HG03066 (cell line): Measurements from ENCODE around the gene EFCAB13.
"Not testable (repeated sequence)": the region's sequence is repeated elsewhere in the genome, so short reads cannot be mapped to it uniquely, and the experiment has no call there.

ENCODE experiments used
- ATAC-seq: cut with Tn5 transposase; IDR thresholded peaks from one replicate; pipeline ENCODE4 v1.9.1; 2021; ENCODE audit warnings: low read depth; ENCODE audit not compliant: unreplicated experiment

EFCAB13 gene

DNA sequence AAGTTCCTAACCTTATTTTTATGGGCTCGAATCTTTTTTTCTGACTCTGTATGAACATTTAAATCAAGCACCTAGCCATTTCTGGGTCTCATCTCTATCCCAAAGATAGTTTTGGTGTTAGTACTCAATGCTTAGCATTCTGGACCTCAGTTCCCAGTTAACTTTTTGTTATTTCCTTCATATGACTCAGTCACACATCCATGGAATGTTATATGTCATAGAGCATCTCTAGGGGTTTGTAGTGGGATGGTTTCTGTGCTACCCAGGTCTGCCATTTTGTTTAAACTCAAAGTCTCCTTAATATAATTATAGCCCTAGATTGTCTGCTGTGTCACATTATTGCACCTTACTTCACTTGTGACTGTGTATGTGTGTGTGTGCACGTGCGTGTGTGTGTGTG, 90.1 kb downstream of the EFCAB13 start:
- ATAC-seq: no peak

DNA sequence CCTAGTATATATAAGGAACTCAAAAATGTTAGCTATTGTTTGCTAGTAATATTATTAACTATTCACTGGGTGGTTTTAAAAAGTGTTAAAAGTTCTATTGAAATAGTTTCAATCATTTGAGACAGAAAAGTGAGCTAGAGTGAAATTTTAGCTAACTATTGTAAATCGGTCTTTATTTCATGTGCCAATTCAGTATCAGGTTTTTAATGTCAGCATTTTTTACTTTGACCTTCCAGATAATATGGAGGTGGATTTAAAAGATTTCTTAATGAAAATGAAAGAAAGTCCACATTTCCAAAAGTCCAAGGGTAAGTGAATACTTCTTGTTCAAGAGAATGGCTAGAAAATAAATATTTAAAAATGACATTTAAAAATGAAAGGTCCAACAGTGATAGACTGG, 90.9 kb downstream of the EFCAB13 start:
- ATAC-seq: no peak

DNA sequence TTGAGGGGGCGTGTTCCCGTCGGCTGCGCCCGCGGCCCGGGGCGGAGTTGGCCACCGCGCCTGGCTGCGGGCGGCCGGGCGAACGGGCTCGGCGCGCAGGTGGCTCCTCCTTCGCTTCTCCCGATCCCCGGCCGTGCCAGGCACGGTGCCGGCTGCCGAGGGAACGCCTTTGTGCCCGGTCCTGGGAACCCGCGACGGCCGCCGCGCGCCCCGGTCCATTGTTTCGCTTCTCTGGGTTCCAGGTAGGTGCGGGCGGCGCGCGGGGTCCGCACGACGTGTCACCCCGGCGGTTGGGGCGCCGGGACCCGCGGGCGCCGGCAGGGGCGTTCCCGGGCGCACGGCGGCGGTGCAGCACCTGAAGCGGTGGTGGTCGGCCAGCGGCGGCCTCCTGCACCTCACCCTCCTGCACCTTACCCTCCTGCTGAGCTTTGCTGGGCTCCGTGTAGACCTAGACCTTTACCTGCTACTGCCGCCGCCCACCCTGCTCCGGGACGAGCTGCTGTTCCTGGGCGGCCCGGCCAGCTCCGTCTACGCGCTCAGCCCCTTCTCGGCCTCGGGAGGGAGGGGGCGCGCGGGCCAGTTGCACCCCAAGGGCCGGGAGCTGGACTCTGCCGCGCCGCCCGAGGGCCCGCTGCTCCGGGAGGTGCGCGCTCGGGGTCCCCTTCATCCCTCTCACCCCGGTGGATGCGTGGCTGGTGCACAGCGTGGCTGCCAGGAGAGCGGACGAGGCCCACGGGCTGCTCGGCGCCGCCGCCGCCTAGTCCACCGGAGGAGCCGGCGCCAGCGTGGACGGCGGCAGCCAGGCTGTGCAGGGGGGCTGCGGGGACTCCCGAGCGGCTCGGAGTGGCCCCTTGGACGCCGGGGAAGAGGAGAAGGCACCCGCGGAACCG, 99.9 kb downstream of the EFCAB13 start:
- ATAC-seq: no peak

DNA sequence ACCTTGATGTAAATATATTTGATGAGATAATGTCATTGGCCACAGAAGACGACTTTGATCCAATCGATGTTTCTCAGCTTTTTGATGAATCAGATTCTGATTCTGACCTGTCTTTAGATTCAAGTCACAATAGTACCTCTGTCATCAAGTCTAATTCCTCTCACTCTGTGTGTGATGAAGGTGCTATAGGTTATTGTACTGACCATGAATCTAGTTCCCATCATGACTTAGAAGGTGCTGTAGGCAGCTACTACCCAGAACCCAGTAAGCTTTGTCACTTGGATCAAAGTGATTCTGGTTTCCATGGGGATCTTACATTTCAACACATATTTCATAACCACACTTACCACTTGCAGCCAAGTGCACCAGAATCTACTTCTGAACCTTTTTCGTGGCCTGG, 101.5 kb downstream of the EFCAB13 start:
- ATAC-seq: not testable (repeated sequence)

DNA sequence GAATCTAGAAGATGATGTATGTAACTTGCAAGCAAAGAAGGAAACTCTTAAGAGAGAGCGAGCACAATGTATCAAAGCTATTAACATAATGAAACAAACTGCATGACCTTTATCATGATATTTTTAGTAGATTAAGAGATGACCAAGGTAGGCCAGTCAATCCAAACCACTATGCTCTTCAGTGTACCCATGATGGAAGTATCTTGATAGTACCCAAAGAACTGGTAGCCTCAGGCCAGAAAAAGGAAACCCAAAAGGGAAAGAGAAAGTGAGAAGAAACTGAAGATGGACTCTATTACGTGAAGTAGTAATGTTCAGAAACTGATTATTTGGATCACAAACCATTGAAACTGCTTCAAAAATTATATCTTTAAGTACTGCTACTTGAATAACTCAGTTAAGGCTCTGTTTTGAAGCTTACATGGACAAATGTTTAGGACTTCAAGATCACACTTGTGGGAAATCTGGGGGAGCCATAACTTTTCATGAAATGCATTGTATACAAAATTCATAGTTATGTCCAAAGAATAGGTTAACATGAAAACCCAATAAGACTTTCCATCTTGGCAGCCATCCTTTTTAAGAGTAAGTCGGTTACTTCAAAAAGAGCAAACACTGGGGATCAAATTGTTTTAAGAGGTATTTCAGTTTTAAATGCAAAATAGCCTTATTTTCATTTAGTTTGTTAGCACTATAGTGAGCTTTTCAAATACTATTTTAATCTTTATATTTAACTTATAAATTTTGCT, 102.3 kb downstream of the EFCAB13 start:
- ATAC-seq: not testable (repeated sequence)

DNA sequence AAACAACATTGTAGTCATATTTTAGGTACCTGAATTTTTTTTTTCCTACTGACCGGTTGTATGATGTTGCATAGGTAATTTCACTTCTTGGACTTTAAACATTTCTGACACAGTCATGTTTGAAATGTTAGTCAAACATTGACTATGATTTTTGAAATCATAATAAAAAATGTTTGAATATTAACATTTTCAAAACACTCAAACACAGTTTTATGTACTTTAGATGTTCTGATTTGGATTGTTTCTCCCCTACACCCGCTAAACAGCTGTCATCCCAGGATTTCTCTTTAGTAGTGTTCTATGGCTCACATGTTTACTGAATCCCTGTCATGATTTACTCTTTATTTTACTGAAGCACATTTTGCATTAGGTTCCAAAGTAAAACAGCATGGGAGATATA, 104.2 kb downstream of the EFCAB13 start:
- ATAC-seq: no peak

DNA sequence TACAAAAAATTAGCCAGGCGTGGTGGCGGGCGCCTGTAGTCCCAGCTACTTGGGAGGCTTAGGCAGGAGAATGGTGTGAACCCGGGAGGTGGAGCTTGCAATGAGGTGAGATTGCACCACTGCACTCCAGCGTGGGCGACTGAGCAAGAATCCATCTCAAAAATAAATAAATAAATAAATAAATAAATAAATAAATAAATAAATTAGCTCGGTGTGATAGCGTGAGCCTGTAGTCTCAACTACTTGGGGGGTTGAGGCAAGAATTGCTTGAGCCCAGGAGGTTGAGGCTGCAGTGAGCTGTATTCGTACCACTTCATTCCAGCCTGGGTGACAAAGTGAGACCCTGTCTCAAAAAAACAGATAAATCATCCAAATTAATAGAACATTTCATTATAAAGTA, 108.5 kb downstream of the EFCAB13 start:
- ATAC-seq: not testable (repeated sequence)

DNA sequence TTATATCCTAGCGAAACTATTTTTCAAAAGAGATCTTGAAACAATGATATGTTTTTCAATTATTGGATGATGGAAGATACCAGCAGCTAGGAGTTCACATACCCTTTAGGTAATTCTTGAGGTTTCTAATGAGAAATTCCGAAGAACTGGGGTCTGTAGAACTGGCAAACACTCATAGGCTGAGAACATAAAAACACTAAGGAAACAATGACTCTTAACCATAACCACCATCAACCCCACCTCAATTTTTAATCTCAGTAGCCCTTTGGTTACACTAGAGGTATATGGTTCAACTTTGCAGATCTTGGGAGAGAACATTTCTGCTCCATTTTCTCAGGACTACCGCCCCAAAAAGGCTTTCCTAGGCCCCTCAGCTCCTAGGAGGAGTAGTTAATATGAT, 141.4 kb downstream of the EFCAB13 start:
- ATAC-seq: no peak

DNA sequence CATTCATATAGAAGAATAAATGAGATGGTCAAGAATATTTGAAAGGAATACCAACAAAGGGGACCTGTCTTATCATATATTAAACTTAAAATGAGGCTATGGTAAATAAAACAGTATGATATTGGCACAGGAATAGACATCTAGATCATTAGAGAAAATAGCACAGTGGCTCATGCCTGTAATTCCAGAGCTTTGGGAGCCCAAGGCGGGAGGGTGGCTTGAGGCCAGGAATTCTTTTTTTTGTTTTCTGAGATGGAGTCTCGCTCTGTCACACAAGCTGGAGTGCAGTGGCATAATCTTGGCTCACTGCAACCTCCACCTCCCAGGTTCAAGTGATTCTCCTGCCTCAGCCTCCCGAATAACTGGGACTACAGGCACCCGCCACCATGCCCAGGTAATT, 143.2 kb downstream of the EFCAB13 start:
- not testable (repeated sequence) for ATAC-seq

DNA sequence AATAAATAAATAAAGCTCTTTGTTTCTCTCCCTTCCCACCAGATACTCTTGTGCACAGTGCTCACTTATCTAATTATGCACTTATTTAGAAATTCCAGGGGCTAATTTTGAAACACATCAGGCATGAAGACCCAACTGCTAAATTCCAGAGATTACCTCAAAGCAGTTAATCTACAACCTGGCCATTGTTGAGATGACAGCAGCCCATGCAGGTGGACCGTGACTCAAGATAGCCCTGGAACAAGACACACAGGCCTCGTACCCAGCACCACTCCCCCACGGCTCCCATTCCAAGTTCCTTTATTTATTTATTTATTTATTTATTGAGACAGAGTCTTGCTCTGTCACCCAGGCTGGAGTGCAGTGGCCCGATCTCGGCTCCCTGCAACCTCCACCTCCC, 147.1 kb downstream of the EFCAB13 start:
- no peak for ATAC-seq

DNA sequence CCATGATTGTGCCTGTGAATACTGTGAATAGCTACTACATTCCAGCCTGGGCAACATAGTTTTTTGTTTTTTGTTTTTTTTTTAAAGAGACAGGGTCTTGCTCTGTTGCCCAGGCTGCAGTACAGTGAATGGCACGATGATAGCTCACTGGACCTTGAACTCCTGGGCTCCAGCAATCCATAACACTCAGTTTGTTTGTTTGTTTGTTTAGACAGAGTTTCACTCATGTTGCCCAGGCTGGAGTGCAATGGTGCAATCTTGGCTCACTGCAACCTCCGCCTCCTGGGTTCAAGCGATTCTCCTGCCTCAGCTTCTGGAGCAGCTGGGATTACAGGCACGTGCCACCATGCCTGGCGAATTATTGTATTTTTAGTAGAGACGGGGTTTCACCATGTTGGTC, 148.3 kb downstream of the EFCAB13 start:
- not testable (repeated sequence) for ATAC-seq
